Prostate gland (tissue), 2 donors: ENCODE results near the gene TRIM36. TPM values are rescaled to one million over a fixed set of nuclear protein-coding genes. Genes with fewer than 3 reads are reported as not detected.

Experiments
- DNase-seq: peaks from one replicate; pipeline ENCODE4 v3.0.0-alpha.2; 2019; ENCODE audit warnings: low spot score
- H3K27ac ChIP-seq, 2 donors: fragments of 200-600 bp; sonication (generic); 2 replicates each; pipeline ENCODE4 v1.5.1; 2017 to 2019
- H3K27me3 ChIP-seq: fragments of 200-600 bp; sonication (generic); replicated peaks from 2 replicates; pipeline ENCODE4 v1.5.1; 2019; ENCODE audit not compliant: insufficient read depth
- H3K36me3 ChIP-seq, 2 donors: fragments of 200-600 bp; sonication (generic); 1 replicate in 1 of 2; 2 replicates in 1 of 2; pipeline versions ENCODE4 v1.5.1 to v1.8.1; 2017 to 2019
- H3K4me1 ChIP-seq: fragments of 200-600 bp; sonication (generic); replicated peaks from 2 replicates; pipeline ENCODE4 v1.5.1; 2019
- H3K4me3 ChIP-seq, 2 donors: fragments of 200-600 bp; sonication (generic); 2 replicates each; pipeline ENCODE4 v1.5.1; 2017 to 2019
- H3K9me3 ChIP-seq: fragments of 200-600 bp; sonication (generic); 2 replicates; pipeline ENCODE4 v1.5.1; 2017
- POLR2A ChIP-seq: fragments of 450-650 bp; IDR thresholded peaks from one replicate; pipeline ENCODE4 v1.6.1; 2016; ENCODE audit warnings: antibody characterized with exemption, mild to moderate bottlenecking
- POLR2AphosphoS5 ChIP-seq: sonication (generic); formaldehyde crosslinking; IDR thresholded peaks from one replicate; pipeline ENCODE4 v1.6.1; 2017; ENCODE audit warnings: antibody characterized with exemption
- WGBS: methylation state at CpG from one replicate; pipeline ENCODE4 v1.1.5; 2018; 5-methylcytosine and 5-hydroxymethylcytosine counted together
- intact Hi-C: fragments of 100-400 bp; cut with DNase I; formaldehyde crosslinking; loops from one replicate; pipeline ENCODE4 v1.14.2; 2022
- total RNA-seq, 2 donors: library from RNA; depleted of rRNA; stranded (reverse); fragments of >200 nt; gene quantifications; one replicate each; pipeline ENCODE4 v1.1.0, GENCODE V29; 2016
- TF ChIP-seq, protein P1 (sequence below), 4 experiments: fragments of 200-600 bp in 2 of 4; fragments of 450-650 bp in 2 of 4; sonication (generic) in 2 of 4; IDR thresholded peaks; 1 replicate in 3 of 4; 2 replicates in 1 of 4; pipeline ENCODE4 v1.5.1; 2016 to 2019; ENCODE audit warnings: antibody characterized with exemption in 4 of 4, mild to moderate bottlenecking in 2 of 4, moderate library complexity in 2 of 4

TRIM36 gene
- total RNA-seq, 2 donors from 2014 or later = 37.3 to 38.5 TPM

DNA sequence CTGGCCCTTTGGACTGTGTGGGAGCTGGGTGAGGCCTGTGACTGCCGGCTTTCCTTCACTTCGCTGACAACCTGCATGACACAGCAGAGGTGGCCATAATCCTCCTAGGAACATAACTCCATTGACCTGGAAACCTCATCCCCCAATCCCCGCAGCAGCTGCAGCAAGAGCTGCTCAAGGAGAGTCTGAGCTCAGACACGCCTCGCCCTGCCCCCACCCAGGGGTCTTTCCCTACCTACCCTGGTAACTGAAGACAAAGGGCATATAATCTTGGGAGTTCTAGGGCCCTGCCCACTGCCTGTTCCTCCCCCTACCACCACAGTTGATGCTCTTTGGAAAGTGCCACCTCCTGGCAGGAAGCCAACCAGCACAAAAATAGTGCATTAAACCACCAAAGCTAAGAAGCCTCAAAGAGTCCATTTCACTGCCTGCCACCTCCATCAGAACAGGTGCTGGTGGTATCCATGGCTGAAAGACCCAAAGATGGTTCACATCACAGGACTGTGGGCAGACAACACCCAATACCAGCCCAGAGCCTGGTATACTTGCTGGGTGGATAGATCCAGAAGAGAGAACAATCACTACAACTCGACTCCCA lies 18.4 kb downstream of the TRIM36 start:
- no peak for DNase-seq
- no peak overlapping the region for H3K27ac ChIP-seq
- WGBS = 89% methylated on average over 6 of the region's 6 CpGs
- H3K4me1 ChIP-seq = no peaks in the 10 kb centered on the region
- H3K36me3 ChIP-seq = no peaks in the 10 kb centered on the region
- no peak for TF ChIP-seq POLR2A
- H3K27me3 ChIP-seq = no peaks in the 10 kb centered on the region
- no peaks in the 10 kb centered on the region for H3K9me3 ChIP-seq
- intact Hi-C loops = no loop called here
- H3K4me3 ChIP-seq = no peak overlapping the region

DNA sequence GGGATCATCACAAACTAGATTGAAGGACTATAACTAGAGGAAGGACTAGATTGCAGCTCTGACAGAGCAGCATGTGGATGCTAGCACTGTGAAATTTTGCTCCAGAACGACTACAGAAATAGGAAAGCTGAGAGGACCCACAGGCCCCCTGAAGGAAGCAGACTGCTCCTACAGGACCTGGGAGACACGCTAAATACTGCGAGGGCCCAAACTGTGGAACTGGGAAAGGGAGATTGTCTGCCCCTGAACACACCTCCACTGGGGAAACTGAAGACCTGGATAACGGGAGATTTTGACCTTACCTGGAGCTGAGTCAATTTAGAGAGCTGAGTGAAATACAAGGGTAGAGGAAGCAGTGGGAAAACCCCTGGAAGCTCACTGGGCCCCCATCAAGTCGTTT lies 19.2 kb downstream of the TRIM36 start:
- H3K4me1 ChIP-seq = no peaks in the 10 kb centered on the region
- intact Hi-C loops = no loop called here
- DNase-seq = no peak
- no peaks in the 10 kb centered on the region for H3K27me3 ChIP-seq
- no peak overlapping the region for H3K27ac ChIP-seq
- H3K9me3 ChIP-seq = no peaks in the 10 kb centered on the region
- H3K4me3 ChIP-seq = no peak overlapping the region
- WGBS = 86% methylated on average over 5 of the region's 5 CpGs
- H3K36me3 ChIP-seq = no peaks in the 10 kb centered on the region
- TF ChIP-seq, protein P1, sequence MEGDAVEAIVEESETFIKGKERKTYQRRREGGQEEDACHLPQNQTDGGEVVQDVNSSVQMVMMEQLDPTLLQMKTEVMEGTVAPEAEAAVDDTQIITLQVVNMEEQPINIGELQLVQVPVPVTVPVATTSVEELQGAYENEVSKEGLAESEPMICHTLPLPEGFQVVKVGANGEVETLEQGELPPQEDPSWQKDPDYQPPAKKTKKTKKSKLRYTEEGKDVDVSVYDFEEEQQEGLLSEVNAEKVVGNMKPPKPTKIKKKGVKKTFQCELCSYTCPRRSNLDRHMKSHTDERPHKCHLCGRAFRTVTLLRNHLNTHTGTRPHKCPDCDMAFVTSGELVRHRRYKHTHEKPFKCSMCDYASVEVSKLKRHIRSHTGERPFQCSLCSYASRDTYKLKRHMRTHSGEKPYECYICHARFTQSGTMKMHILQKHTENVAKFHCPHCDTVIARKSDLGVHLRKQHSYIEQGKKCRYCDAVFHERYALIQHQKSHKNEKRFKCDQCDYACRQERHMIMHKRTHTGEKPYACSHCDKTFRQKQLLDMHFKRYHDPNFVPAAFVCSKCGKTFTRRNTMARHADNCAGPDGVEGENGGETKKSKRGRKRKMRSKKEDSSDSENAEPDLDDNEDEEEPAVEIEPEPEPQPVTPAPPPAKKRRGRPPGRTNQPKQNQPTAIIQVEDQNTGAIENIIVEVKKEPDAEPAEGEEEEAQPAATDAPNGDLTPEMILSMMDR (IDR thresholded peaks at IDR 0.05) = no peak
- no peak for TF ChIP-seq POLR2A
- TF ChIP-seq POLR2AphosphoS5 = no peak

DNA sequence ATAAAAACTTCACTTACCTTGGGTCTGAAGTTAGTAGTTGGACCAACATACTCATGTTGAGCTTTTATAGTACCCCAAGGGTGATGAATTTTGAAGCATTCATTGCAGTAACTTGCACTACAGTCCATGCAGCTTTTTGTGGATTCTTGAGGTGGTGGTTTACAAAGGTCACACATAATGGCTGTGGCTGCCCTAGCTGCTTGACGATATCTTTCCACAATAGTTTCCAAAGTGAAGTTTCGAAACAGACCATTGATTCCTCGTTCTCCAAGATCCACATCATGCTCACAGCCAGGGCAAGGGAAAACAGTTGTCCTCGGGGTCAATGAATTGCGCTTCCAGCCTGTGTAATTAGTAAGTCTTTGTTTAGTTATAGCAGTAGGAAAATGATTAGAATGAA lies 22.7 kb downstream of the TRIM36 start:
- no peak overlapping the region for H3K4me3 ChIP-seq
- H3K9me3 ChIP-seq = no peaks in the 10 kb centered on the region
- no peak overlapping the region for H3K27ac ChIP-seq
- H3K4me1 ChIP-seq = no peaks in the 10 kb centered on the region
- DNase-seq = no peak
- WGBS = 77% methylated on average over 5 of the region's 5 CpGs
- no peaks in the 10 kb centered on the region for H3K36me3 ChIP-seq
- intact Hi-C loops = no loop called here
- TF ChIP-seq POLR2AphosphoS5 (no peak), POLR2A (no peak)
- TF ChIP-seq, protein P1 (IDR thresholded peaks at IDR 0.05) = no peak
- no peaks in the 10 kb centered on the region for H3K27me3 ChIP-seq

DNA sequence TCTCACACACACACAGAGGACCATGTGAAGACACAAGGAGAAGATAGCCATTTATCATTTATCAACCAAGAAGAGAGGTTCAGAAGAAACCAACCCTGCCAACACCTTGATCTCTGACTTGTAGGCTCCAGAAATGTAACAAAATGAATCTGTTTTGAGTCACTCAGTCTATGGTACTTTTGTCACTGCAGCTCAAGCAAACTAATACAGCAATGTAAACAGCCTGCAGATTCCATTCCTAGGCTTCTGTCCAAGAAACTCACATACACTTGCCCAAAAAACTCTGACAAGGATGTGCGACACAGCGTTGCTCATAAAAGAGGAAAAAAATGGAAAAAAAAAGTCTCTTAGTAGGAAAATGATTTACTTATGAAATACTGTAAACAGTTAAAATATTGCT lies 33.4 kb downstream of the TRIM36 start:
- Histone ChIP-seq H3K27me3 (no peaks in the 10 kb centered on the region), H3K4me3 (no peak overlapping the region), H3K9me3 (no peaks in the 10 kb centered on the region), H3K36me3 (no peaks in the 10 kb centered on the region), H3K27ac (no peak overlapping the region), H3K4me1 (no peaks in the 10 kb centered on the region)
- no peak for DNase-seq
- no peak for TF ChIP-seq POLR2A
- TF ChIP-seq POLR2AphosphoS5 = no peak
- TF ChIP-seq, protein P1 (IDR thresholded peaks at IDR 0.05) = no peak
- intact Hi-C loops = no loop called here
- WGBS = 55% methylated on average over 2 of the region's 2 CpGs

DNA sequence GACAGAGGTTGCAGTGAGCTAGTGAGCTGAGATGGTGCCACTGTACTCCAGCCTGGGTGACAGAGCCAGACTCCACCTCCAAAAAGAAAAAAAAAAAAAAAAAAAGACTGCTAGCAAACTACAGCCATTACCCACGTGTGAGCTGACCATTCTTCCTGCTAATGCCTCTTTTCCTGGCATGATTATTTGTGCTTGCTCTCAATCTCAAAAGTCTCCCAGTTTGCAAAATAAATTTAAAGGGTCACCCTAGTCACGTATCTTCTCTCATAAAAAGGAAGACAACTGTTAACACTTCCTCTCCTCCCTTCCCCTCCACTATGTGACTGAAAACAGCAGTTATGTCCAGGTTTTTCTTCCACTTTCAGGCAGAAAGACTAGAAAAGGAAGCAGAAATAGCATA lies 37.2 kb downstream of the TRIM36 start:
- intact Hi-C loops = no loop called here
- no peak for DNase-seq
- Histone ChIP-seq H3K36me3 (no peaks in the 10 kb centered on the region), H3K27me3 (no peaks in the 10 kb centered on the region), H3K4me3 (no peak overlapping the region), H3K4me1 (no peaks in the 10 kb centered on the region), H3K27ac (no peak overlapping the region), H3K9me3 (no peaks in the 10 kb centered on the region)
- 20% methylated on average over 2 of the region's 2 CpGs for WGBS
- TF ChIP-seq, protein P1 (IDR thresholded peaks at IDR 0.05) = no peak
- TF ChIP-seq POLR2AphosphoS5 (no peak), POLR2A (no peak)
